DMS153 treated with DMSO at 0.1 percent for 48 hours (cell line): ENCODE measurements around the gene IL4I1.

Experiments used
- DNase-seq: peaks from one replicate; lab custom pipeline; 2025; ENCODE audit not compliant: unreplicated experiment; lab: John Stamatoyannopoulos, UW

Gene IL4I1

GRCh38 chr19:49853852-49854377 lies 42.8 kb downstream of the IL4I1 start:
- DNase-seq = no peak

- DNase-seq = no peak
Observed at GRCh38 chr19:49852631-49853126, 44.0 kb downstream of the IL4I1 start.

GRCh38 chr19:49851456-49852259 lies 45.0 kb downstream of the IL4I1 start:
- DNase-seq = no peak

GRCh38 chr19:49850487-49851342 lies 46.0 kb downstream of the IL4I1 start, which contains the start of gene PTOV1:
TSS of gene PTOV1 (plus strand) at chr19:49851159.
- DNase-seq = peak; percentile 86

- no peak for DNase-seq
Observed at GRCh38 chr19:49850221-49850486, 46.5 kb downstream of the IL4I1 start.

GRCh38 chr19:49849433-49850220 lies 47.1 kb downstream of the IL4I1 start:
- no peak for DNase-seq

GRCh38 chr19:49848938-49849337 lies 47.7 kb downstream of the IL4I1 start:
- DNase-seq = no peak

- no peak for DNase-seq
Observed at GRCh38 chr19:49847731-49848696, 48.7 kb downstream of the IL4I1 start.

- DNase-seq = no peak
Observed at GRCh38 chr19:49846408-49846807, 50.3 kb downstream of the IL4I1 start.

GRCh38 chr19:49845414-49845813 lies 51.3 kb downstream of the IL4I1 start:
- no peak for DNase-seq

GRCh38 chr19:49844138-49845095 lies 52.3 kb downstream of the IL4I1 start:
- no peak for DNase-seq

- no peak for DNase-seq
Observed at GRCh38 chr19:49843265-49843664, 53.4 kb downstream of the IL4I1 start.

GRCh38 chr19:49840736-49841249 lies 55.9 kb downstream of the IL4I1 start:
- no peak for DNase-seq

- no peak for DNase-seq
Observed at GRCh38 chr19:49840321-49840720, 56.4 kb downstream of the IL4I1 start.

- DNase-seq = no peak
Observed at GRCh38 chr19:49839713-49840112, 57.0 kb downstream of the IL4I1 start.
